Measurements from ENCODE around the gene RAB20. TPM values are rescaled to one million over a fixed set of nuclear protein-coding genes. Genes with fewer than 3 reads are reported as not detected.

RAB20 gene
- total RNA-seq, 2 donors from 2014 or later = 32.1 to 38.0 TPM

GRCh38 chr13:110560601-110561343 is 750 bp downstream of the RAB20 start:
- H3K4me1 ChIP-seq = peaks cover 6% of the 10 kb centered on the region
- no peak for TF ChIP-seq CTCF (IDR thresholded peaks at IDR 0.05)
- intact Hi-C loops (cut with DNase I) = loop anchor here (5.0 kb wide), 1 partner anchor 53 kb away; no protein-coding TSS in a partner anchor

GRCh38 chr13:110559986-110560385 is 1.5 kb downstream of the RAB20 start:
- Histone ChIP-seq H3K4me1 (peaks cover 10% of the 10 kb centered on the region), H3K4me3 (peak overlapping the region; percentile 84), H3K36me3 (no peaks in the 10 kb centered on the region), H3K27ac (peak overlapping the region; percentile 93), H3K9ac (ENCODE audit: low read depth in 2 of 2, low read length in 2 of 2) (peak overlapping the region; percentile 31 to 99), H3K27me3 (no peaks in the 10 kb centered on the region), H3K9me3 (no peaks in the 10 kb centered on the region)
- intact Hi-C loops (cut with DNase I) = loop anchor here (5.0 kb wide), 1 partner anchor 53 kb away; no protein-coding TSS in a partner anchor
- TF ChIP-seq CTCF (IDR thresholded peaks at IDR 0.05) = no peak
- no peak for DNase-seq

More at GRCh38 chr13:110560601-110561343, 750 bp downstream of the RAB20 start:
- Histone ChIP-seq H3K9ac (ENCODE audit: low read depth in 2 of 2, low read length in 2 of 2) (peak overlapping the region; percentile 82 to 99), H3K4me3 (peak overlapping the region; percentile 84), H3K9me3 (no peaks in the 10 kb centered on the region), H3K27ac (peak overlapping the region; percentile 93), H3K36me3 (no peaks in the 10 kb centered on the region), H3K27me3 (no peaks in the 10 kb centered on the region)
- DNase-seq = no peak

GRCh38 chr13:110559429-110559943 is 2.0 kb downstream of the RAB20 start:
- H3K4me3 ChIP-seq = peak overlapping the region; percentile 84
- no peaks in the 10 kb centered on the region for H3K27me3 ChIP-seq
- peak; percentile 76 for DNase-seq
- peaks cover 10% of the 10 kb centered on the region for H3K4me1 ChIP-seq
- no peak for TF ChIP-seq CTCF (IDR thresholded peaks at IDR 0.05)
- peak overlapping the region; percentile 1 to 99 for H3K9ac ChIP-seq (ENCODE audit: low read depth in 2 of 2, low read length in 2 of 2)
- no peaks in the 10 kb centered on the region for H3K9me3 ChIP-seq
- H3K36me3 ChIP-seq = no peaks in the 10 kb centered on the region
- H3K27ac ChIP-seq = peak overlapping the region; percentile 93
- intact Hi-C loops (cut with DNase I) = no loop called here

GRCh38 chr13:110557610-110558305 is 3.8 kb downstream of the RAB20 start:
- Histone ChIP-seq H3K27ac (no peak overlapping the region), H3K9me3 (no peaks in the 10 kb centered on the region), H3K36me3 (no peaks in the 10 kb centered on the region), H3K4me1 (peaks cover 10% of the 10 kb centered on the region), H3K9ac (ENCODE audit: low read depth in 2 of 2, low read length in 2 of 2) (no peak overlapping the region), H3K27me3 (no peaks in the 10 kb centered on the region), H3K4me3 (no peak overlapping the region)
- no peak for TF ChIP-seq CTCF (IDR thresholded peaks at IDR 0.05)
- DNase-seq = no peak
- intact Hi-C loops (cut with DNase I) = no loop called here

GRCh38 chr13:110557082-110557481 is 4.4 kb downstream of the RAB20 start:
- no peak for DNase-seq
- H3K9me3 ChIP-seq = no peaks in the 10 kb centered on the region
- intact Hi-C loops (cut with DNase I) = no loop called here
- no peaks in the 10 kb centered on the region for H3K27me3 ChIP-seq
- no peak for TF ChIP-seq CTCF (IDR thresholded peaks at IDR 0.05)
- H3K4me1 ChIP-seq = peaks cover 10% of the 10 kb centered on the region
- H3K4me3 ChIP-seq = no peak overlapping the region
- no peak overlapping the region for H3K9ac ChIP-seq (ENCODE audit: low read depth in 2 of 2, low read length in 2 of 2)
- no peaks in the 10 kb centered on the region for H3K36me3 ChIP-seq
- H3K27ac ChIP-seq = no peak overlapping the region

Data from colonic mucosa (tissue), 4 donors.